NCI-H1694 (cell line): ENCODE measurements around the gene C14orf119.
A peak's percentile ranks its signal among the peaks of the same experiment; 100 is the strongest.

Experiments used
- DNase-seq: peaks from one replicate; lab custom pipeline; 2025; lab: John Stamatoyannopoulos, UW

Gene C14orf119

GRCh38 chr14:23109769-23110168 is 14.5 kb downstream of the C14orf119 start:
- no peak for DNase-seq

- no peak for DNase-seq
Measured at GRCh38 chr14:23110579-23111365, 15.5 kb downstream of the C14orf119 start.

GRCh38 chr14:23112359-23113178 is 17.3 kb downstream of the C14orf119 start:
- DNase-seq = no peak

- DNase-seq = no peak
Measured at GRCh38 chr14:23113431-23114119, 18.3 kb downstream of the C14orf119 start.

- no peak for DNase-seq
Measured at GRCh38 chr14:23114120-23114458, 18.8 kb downstream of the C14orf119 start.

- no peak for DNase-seq
Measured at GRCh38 chr14:23114669-23115038, 19.3 kb downstream of the C14orf119 start.

- no peak for DNase-seq
Measured at GRCh38 chr14:23115039-23115731, 19.9 kb downstream of the C14orf119 start.

GRCh38 chr14:23115918-23116317 is 20.6 kb downstream of the C14orf119 start:
- DNase-seq = no peak

GRCh38 chr14:23117371-23118020 is 22.2 kb downstream of the C14orf119 start:
- DNase-seq = no peak

- DNase-seq = no peak
Measured at GRCh38 chr14:23118506-23119362, 23.4 kb downstream of the C14orf119 start, which contains the start of gene CEBPE. Gene CEBPE (minus strand): TSS chr14:23119255. CDS start chr14:23119091, 164 bp downstream.

GRCh38 chr14:23119363-23120327 is 24.3 kb downstream of the C14orf119 start:
- no peak for DNase-seq

GRCh38 chr14:23120541-23121251 is 25.4 kb downstream of the C14orf119 start:
- DNase-seq = peak; percentile 91

- DNase-seq = no peak
Measured at GRCh38 chr14:23121361-23121771, 26.1 kb downstream of the C14orf119 start.

- no peak for DNase-seq
Measured at GRCh38 chr14:23122086-23122485, 26.8 kb downstream of the C14orf119 start.

- DNase-seq = peak; percentile 95
Measured at GRCh38 chr14:23123419-23123818, 28.1 kb downstream of the C14orf119 start.

GRCh38 chr14:23124337-23124954 is 29.1 kb downstream of the C14orf119 start:
- DNase-seq = no peak

- DNase-seq = no peak
Measured at GRCh38 chr14:23125011-23125410, 29.7 kb downstream of the C14orf119 start.

- DNase-seq = no peak
Measured at GRCh38 chr14:23125933-23126524, 30.7 kb downstream of the C14orf119 start.
